ENCODE measurements around the gene GPR143.

Gene GPR143

DNA sequence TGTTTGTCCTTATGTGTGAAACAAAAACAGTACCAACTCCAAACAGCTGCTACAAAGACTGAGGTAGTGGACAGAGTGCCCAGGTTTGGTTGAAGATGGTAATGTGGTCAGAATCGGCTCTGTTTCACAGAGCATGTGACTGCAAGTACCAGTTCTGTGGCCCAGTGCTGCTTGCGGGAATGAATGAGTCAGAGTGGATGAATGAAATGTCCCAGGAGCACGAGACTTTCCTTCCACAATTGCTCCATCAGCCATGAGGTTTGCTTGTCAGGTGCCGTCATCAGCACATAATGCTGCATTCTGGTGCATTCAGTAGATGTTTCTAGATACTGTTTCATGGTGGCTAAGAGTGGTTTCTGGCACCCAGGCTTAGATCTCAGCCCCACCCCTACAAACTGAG lies 84.2 kb downstream of the GPR143 start:
- no peak overlapping the region for H3K4me3 ChIP-seq (ENCODE audit: low read length)
- no peak for TF ChIP-seq ZNF274 (IDR thresholded peaks at IDR 0.05; ENCODE audit: low read depth, low read length)

DNA sequence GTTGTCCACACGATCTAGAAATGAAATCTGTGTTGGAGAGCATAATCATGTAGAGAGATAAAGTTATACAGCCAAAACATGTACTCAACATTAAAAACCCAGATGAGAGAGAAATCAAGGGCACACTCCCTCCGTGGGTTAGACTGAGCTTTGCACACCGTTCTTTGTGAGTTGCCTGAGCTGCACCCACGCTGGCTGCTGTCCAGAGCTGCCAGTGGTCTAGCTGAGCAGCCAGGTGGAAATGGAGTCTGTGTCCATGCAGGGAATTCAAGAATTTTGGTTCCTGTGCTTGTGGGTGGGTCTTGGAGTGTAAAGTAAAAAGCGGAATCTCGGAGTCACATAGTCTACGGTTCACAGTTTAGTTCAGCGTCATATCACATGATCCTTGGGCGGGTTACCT lies 84.6 kb downstream of the GPR143 start:
- no peak overlapping the region for H3K4me3 ChIP-seq (ENCODE audit: low read length)
- TF ChIP-seq ZNF274 (IDR thresholded peaks at IDR 0.05; ENCODE audit: low read depth, low read length) = no peak

DNA sequence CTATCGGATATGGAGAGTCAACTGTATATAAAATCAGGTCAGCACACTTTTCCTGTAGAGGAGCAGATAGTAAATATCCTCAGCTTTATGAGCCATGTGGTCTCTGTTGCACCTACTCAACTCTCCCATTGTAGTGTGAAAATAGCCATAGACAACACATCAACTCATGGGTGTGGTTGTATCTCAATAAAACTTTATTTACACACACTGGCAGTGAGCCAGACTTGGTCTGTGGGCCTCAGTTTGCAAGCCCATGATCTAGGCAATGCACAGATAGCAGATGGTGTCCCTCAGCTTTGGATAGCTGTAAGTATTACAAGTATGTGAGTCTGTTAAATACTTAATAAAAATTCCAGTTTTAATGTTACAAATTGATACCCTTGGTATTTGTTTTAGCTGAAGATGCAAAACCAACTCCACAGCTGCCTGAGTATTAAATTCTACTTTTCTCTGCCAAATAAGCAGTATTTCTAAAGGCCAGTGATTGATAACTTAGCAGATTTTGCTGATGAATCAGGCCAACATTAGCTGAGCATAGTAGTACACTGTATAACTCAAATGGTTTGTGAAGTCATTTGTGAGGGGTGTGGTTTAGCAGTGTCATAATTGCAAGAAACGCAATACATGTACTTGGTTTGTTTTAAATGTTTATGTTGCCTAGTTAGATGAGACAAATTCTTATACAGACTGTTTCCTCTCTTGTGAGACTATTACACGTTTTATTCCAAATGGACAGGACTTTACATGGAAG lies 87.3 kb downstream of the GPR143 start:
- TF ChIP-seq ZNF274 (IDR thresholded peaks at IDR 0.05; ENCODE audit: low read depth, low read length) = no peak
- H3K4me3 ChIP-seq (ENCODE audit: low read length) = no peak overlapping the region

GRCh38 chrX:9677098-9677739 lies 88.4 kb downstream of the GPR143 start:
- TF ChIP-seq ZNF274 (IDR thresholded peaks at IDR 0.05; ENCODE audit: low read depth, low read length) = no peak
- H3K4me3 ChIP-seq (ENCODE audit: low read length) = no peak overlapping the region

GRCh38 chrX:9676738-9677097 lies 88.9 kb downstream of the GPR143 start:
- no peak for TF ChIP-seq ZNF274 (IDR thresholded peaks at IDR 0.05; ENCODE audit: low read depth, low read length)
- H3K4me3 ChIP-seq (ENCODE audit: low read length) = no peak overlapping the region

- TF ChIP-seq ZNF274 (IDR thresholded peaks at IDR 0.05; ENCODE audit: low read depth, low read length) = no peak
- no peak overlapping the region for H3K4me3 ChIP-seq (ENCODE audit: low read length)
Measured at GRCh38 chrX:9676306-9676705, 89.3 kb downstream of the GPR143 start.

Measured in GM08714 (cell line).